22Rv1 (cell line): Measurements from ENCODE around the gene NRARP.

Experiments
- ZFX ChIP-seq: fragments of 450-650 bp; IDR thresholded peaks from 2 replicates; pipeline ENCODE4 v1.6.1; 2017; ENCODE audit warnings: antibody characterized with exemption, borderline replicate concordance
- TF ChIP-seq, protein P1 (sequence below): fragments of 450-650 bp; IDR thresholded peaks from 2 replicates; pipeline ENCODE4 v1.5.1; 2017; ENCODE audit warnings: mild to moderate bottlenecking

DNA sequence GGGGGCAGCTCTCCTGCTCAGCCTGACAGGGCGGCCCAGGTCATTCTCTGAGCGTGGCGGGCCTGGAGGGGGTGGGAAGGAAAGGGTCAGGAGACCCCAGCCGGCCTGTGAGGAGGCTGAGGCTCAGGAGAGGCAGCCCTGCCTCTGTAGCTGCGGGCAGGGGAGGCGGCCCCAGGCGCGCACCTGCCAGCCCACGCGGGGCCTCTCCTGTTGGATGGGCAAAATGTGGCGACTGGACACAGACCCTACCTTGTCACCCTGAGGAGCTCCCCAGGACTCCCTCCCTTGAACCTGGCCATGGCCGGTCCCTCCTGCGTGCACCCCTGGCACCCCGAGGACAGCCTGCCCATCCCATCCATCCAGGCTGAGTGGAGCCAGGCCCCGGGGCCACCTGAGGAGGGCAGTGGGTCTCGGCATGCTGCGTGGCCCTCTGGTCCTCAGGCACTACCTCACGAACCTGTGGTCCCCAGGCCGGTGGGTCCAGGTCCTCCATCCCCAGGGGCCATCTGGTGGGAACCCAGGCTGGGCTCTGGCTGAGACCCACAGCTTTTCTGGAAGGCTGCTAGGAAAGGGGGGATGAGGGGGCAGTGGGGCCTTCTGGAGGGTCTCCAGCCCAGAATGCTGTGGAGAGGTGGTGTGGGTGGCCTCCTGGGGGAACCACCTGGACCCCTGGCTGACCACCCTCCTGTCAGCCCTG is 15.1 kb upstream of the NRARP start:
- TF ChIP-seq, protein P1, sequence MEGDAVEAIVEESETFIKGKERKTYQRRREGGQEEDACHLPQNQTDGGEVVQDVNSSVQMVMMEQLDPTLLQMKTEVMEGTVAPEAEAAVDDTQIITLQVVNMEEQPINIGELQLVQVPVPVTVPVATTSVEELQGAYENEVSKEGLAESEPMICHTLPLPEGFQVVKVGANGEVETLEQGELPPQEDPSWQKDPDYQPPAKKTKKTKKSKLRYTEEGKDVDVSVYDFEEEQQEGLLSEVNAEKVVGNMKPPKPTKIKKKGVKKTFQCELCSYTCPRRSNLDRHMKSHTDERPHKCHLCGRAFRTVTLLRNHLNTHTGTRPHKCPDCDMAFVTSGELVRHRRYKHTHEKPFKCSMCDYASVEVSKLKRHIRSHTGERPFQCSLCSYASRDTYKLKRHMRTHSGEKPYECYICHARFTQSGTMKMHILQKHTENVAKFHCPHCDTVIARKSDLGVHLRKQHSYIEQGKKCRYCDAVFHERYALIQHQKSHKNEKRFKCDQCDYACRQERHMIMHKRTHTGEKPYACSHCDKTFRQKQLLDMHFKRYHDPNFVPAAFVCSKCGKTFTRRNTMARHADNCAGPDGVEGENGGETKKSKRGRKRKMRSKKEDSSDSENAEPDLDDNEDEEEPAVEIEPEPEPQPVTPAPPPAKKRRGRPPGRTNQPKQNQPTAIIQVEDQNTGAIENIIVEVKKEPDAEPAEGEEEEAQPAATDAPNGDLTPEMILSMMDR: no peak
- no peak for TF ChIP-seq ZFX
